Right ventricle myocardium superior (tissue), 1 donor: Measurements from ENCODE around the gene FRMD5. TPM values are rescaled to one million over a fixed set of nuclear protein-coding genes. Genes with fewer than 3 reads are reported as not detected.
"Not testable (repeated sequence)": the region's sequence is repeated elsewhere in the genome, so short reads cannot be mapped to it uniquely, and the experiment has no call there.

Source experiments
- ATAC-seq: fragments of 200-7000 bp; cut with Tn5 transposase; one replicate; pipeline ENCODE4 v1.9.1; 2020; ENCODE audit warnings: mild to moderate bottlenecking; ENCODE audit not compliant: poor library complexity
- DNase-seq: peaks from one replicate; pipeline ENCODE4 v3.0.0-alpha.2; 2020
- intact Hi-C: fragments of 100-400 bp; cut with DNase I; formaldehyde crosslinking; loops from one replicate; pipeline ENCODE4 v1.11.2; 2022
- long read RNA-seq: library from polyadenylated mRNA; unstranded; transcript quantifications from one replicate; pipeline ENCODE4 v2.0.0, GENCODE V29; 2021
- total RNA-seq: library from RNA; stranded (reverse); fragmentation: NEBNext Ultra II Directional; extraction: Animal tissue kit (Norgen Biotek cat#: 25700); gene quantifications from one replicate; pipeline ENCODE4 v1.2.1, GENCODE V29; 2021
- donor health status: DM: no; HTN: yes; CAD: no; lungs with severe emphysema.

The FRMD5 gene
- total RNA-seq, result 44.0 TPM
- long read RNA-seq, transcript FRMD5-212 (2 exons, 958 nt), result major isoform, 61 of 77 reads
- long read RNA-seq, partial matches to known transcripts, result 1 of 77 reads
- long read RNA-seq, other reads (novel, unspliced or antisense), result 15 of 77 reads

DNA sequence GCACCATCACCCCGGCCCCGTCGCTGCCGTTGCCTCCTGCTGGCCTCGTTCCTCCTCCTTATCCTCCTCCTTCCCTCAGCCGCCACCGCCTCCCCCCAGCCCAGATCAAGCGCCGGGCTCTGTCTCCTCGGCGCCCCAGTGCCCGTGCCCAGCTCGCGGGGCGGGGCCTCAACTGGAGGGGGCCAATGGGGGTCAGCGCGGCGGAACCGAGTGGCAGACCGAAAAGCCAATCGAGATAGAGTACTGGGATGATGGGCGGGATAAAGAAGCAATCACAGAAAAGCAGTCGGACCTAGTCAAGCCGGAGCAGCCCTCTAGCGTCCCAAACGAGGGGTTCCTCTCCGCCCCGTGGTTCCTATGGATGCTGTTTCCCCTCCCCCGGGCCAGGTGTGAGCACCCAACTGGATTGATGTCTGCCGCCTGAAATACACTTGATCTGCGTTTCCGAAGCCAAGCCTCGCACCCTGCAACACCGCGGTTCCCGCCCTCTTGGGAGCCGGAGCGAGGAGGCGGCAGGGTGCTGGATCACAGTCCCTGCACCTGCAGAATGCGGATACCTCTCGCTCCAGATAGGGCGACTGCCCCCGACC lies at the start of gene FRMD5:
TSS of gene FRMD5 (minus strand) at position 121 of the 590 bp plus-strand sequence.
- ATAC-seq (peak; percentile 98), DNase-seq (peak; percentile 88)
- intact Hi-C loops, result loop anchor here (10.0 kb wide), 1 partner anchor 90 kb away; no protein-coding TSS in a partner anchor

DNA sequence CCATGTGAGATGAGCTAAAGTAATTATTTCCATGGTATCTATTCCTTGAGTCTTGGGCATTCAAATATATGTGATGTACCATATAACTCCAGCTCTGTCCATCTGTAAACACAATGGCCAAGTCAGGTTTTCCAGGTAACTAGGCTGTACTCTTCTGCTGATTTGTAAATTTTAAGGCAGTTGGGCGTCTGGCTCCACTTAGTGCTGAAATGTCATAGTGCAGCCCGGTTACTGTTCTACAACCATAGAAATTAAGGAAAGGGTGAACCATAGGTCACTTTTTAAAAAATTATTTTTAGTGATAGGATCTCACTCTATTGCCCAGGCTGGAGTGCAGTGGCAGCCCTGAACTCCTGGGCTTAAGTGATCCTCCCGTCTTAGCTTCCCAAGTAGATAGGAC lies 48.8 kb upstream of the FRMD5 start:
- no peak for ATAC-seq
- no peak for DNase-seq
- intact Hi-C loops, result no loop called here

DNA sequence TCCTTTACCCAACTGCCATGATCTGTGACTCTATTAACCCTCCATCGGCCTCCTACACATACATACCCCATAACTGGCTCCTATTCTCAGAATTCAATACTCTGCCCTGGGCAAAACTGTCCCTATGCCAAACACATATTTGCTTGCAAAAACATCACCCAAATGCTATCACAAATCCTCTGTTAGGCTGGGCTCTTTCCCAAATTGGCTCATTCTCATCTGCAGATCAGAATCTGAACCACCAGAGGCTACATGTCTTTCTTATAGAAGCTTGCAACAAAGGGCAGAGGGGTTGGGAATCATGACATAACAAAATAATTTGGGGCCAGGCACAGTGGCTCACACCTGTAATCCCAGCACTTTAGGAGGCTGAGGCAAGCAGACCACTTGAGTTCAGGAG lies 48.1 kb upstream of the FRMD5 start:
- intact Hi-C loops, result no loop called here
- ATAC-seq (no peak), DNase-seq (no peak)

DNA sequence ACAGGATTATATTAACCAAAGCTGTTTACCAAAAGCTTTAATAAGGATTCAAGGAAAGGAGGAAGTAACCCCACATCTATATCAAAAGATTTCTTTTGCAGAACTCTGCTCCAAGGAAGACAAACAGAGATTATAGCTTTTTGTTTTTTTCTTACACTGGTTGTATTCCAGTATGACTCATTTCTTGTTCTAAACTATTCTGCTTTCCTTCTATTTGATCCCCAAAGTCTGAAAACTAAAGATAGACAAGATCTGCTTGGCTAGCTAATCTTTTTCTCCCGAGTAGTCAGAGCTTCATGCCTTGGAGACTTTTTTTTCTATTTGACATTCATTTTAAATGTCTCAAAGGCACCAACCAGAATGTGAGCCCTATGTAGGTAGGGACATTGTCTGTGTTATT lies 36.8 kb upstream of the FRMD5 start:
- intact Hi-C loops, result no loop called here
- DNase-seq, result no peak
- ATAC-seq, result no peak

DNA sequence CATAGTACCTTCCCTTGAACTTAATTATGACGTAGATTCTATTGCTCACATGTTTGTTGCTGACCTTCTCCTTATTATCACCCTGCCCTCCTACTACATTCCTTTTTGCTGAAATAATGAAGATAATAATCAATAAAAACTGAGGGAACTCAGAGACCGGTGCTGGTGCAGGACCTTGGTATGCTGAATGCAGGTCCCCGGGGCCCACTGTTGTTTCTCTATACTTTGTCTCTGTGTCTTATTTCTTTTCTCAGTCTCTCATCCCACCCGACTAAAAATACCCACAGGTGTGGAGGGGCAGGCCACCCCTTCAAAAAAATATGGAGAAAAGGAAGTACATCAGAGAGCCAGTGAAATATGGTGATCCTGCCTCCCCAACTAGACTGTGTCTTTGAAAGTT lies 34.2 kb upstream of the FRMD5 start:
- intact Hi-C loops, ATAC-seq: not testable (repeated sequence)

DNA sequence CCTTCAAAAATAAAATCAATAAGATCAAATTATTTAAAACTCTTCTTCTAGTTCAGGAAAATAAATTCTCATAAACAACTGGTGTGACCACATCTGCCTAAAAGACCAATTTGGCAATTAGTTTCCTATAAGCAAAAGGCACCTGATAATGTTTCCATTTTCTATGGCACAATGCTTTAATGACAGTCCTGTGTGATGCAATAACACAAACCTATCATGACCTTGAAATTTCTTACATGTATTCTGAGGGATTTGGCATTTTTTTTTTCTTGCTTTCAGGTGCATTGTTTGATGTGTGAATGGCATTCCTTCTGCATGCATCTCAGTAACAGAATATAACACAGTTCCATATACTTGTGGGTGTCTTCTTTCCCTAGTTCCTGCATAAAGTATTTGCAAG lies 32.5 kb upstream of the FRMD5 start:
- ATAC-seq, result no peak
- intact Hi-C loops, result no loop called here
- DNase-seq, result no peak

More for the DNA sequence above, 34.2 kb upstream of the FRMD5 start:
- DNase-seq, result not testable (repeated sequence)

DNA sequence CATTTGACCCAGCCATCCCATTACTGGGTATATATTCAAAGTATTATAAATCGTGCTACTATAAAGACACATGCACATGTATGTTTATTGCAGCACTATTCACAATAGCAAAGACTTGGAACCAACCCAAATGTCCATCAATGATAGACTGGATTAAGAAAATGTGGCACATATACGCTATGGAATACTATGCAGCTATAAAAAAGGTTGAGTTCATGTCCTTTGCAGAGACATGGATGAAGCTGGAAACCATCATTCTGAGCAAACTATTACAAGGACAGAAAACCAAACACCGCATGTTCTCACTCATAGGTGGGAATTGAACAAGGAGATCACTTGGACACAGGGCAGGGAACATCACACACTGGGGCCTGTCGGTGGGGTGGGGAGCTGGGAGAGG lies 31.9 kb upstream of the FRMD5 start:
- ATAC-seq, DNase-seq, intact Hi-C loops: not testable (repeated sequence)

DNA sequence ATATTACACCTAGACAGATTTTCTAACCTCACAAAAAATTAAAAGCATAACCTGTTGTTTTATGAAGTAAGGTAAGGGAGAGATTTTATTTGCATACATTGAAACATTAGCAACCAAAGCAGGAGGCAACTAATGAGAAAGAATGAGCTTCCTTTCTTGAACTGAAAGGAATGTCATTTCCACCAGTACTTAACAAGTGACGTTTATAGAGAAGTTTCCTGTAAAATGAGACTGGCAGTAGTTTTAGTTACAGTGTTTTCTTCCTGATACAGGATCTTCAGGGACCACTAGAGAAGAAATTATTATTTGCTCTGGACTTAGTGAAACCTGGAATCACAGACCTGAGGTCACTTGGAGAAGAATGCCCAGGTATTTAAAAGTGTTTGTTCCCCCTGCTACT lies 27.4 kb upstream of the FRMD5 start:
- ATAC-seq (no peak), DNase-seq (no peak)
- intact Hi-C loops, result no loop called here

DNA sequence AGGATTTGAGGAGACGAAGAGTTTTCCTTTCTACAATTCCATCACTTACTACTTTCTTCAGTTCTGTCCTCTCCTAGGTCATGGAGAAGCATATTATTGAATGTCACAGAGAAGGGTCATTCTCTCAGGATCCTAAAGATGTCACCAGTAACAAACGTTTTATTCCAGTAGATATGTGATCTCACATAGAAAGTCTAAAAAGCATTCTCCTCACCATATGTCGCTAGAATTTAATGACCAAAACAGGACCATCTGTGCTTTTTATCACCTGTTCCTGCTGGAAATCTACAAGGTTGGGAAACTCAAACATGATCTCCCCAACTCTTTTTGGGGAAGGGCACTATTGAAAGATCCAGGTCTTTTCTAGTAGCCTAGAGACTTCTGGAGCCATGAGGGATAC lies 24.0 kb upstream of the FRMD5 start:
- intact Hi-C loops, result loop anchor here (5.0 kb wide), 1 partner anchor 317 kb away; no protein-coding TSS in a partner anchor

DNA sequence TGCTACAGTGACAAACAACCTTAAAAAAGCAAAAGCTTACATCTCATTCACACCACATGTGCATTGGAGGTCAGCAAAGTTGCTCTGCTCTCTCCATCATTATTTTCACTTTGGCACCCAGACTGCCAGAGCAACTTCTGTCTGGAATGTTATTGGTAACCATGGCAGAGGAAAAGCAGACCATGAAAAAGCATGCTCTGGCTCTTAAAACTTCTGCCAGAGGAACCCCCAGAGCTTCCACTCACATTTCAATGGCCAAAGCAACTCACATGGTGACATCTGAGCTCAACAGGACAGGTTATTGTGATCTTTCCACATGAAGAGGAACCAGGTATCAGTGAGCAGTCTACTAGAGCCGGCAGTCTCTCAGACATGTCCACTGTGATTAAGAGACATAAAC lies 21.9 kb upstream of the FRMD5 start:
- intact Hi-C loops, result loop anchor here (5.0 kb wide), 1 partner anchor 315 kb away; no protein-coding TSS in a partner anchor
- DNase-seq (no peak), ATAC-seq (no peak)

More for the DNA sequence above, 24.0 kb upstream of the FRMD5 start:
- DNase-seq, result no peak
- ATAC-seq, result no peak

DNA sequence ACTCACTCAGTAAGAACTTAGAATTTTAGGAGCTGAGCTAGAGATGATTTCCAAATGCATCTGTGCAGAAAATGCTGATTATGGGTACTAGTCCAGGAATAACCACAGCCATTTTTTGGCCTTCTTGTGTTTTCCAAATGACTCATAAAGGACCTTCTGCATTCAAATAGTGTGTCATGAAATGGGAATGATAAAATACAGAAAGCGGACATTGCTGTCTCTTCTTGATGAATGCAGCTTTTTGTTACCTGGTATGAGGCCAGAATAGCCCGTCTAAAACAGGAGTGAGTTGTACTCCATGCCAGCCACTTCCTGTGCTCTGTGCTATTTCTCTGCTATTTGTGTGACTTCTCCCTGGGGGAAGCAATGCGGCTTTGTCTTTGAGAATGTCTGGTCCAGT lies 20.5 kb upstream of the FRMD5 start:
- no peak for ATAC-seq

DNA sequence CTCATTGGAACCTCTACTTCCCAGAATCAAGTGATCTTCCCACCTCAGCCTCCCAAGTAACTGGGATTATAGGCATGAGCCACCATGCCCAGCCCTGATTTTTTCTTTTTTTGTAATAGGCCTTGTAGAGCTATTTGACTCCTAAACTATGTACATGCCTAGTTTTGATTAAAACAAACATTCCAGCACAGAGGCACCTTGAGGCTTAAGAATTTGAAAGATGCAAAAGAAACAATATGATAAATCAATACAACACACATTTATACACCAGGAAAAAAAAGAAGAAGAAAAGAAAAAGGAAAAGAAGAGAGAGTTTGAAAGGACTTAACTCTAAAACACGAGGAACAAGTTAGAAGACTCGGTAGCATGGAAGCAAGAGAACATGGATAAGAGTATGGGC lies 13.9 kb upstream of the FRMD5 start:
- intact Hi-C loops, result no loop called here
- no peak for DNase-seq
- no peak for ATAC-seq

More for the DNA sequence above, 20.5 kb upstream of the FRMD5 start:
- DNase-seq, result no peak
- intact Hi-C loops, result loop anchor here (5.0 kb wide), 1 partner anchor 313 kb away; no protein-coding TSS in a partner anchor

DNA sequence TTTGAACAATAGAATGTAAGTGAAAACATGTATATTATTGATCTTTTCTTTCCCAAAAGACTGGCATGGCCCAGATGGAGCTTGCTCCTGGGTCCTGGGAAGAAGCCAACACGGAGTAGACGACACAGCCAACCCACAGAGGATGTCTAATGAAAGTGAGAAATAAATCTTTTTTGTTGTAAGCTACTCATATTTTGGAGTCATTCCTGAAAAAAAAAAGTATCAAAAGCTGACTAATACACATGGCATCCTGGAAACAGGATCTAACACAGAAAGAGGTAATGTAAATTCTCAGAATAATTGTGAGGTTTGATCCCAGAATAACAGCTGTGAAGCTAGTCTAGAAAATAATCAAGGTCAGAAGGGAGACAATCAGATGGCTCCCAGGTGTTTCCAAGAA lies 12.6 kb upstream of the FRMD5 start:
- DNase-seq, result no peak
- intact Hi-C loops, result no loop called here
- ATAC-seq, result no peak

DNA sequence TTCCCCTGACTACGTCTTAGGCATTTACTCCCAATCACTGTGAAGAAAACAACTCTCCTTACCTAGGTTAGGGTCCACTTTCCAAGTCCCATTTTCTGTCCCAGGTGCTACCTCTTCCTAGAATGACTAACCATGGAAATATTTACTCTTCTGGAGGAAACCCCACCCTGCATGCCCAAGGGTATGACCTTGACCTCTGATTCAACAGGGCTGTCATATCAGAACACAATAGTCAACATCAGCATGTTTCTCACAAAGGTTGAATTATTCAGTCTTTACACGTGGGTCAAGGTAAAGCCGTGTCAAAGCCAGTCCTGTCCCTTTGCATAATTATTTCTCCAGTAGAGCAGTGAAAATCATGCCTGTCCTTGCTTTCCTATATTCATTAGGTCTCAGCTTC lies 4.3 kb upstream of the FRMD5 start:
- ATAC-seq (no peak), DNase-seq (no peak)
- intact Hi-C loops, result loop anchor here (10.0 kb wide), 1 partner anchor 95 kb away; no protein-coding TSS in a partner anchor

DNA sequence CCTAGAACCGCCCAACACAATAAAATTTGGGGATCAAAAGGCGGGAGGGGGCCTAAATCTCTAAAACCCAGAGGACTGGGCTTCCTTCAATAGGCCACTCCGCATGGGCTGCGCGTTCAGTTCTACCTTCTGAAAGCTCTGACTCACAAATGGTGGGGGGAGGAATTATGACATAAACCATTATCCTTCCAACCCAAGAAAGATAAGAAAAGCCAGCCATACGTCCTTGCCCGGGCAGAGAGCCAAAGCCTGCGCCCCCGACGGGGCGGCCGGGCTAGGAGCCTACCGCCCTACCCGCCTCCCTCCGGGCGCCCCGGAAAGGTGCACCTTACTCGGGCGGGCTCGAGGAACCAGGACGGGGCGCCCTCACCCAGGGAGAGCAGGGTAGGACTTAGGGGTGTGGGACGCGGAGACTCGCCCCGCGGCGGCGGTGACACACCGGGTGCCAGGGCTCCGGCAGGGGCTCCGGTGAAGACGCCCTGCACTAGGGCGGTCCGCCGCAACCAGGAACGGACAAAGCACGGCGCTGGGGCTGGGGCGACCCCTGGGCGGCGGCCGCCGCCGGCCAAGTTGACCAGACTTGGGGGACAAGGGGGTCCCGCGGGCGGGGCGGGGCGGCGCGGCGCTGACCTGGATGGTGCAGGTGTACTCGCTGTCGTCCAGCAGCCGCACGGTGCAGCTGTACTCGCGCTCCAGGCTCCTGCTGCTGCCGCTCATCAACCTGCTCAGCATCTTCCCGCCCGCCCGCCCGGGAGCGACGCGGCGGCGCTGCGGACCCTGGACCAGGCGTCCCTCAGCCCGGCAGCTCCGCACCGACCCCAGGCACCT lies 534 bp downstream of the FRMD5 start:
- DNase-seq, result peak; percentile 47

DNA sequence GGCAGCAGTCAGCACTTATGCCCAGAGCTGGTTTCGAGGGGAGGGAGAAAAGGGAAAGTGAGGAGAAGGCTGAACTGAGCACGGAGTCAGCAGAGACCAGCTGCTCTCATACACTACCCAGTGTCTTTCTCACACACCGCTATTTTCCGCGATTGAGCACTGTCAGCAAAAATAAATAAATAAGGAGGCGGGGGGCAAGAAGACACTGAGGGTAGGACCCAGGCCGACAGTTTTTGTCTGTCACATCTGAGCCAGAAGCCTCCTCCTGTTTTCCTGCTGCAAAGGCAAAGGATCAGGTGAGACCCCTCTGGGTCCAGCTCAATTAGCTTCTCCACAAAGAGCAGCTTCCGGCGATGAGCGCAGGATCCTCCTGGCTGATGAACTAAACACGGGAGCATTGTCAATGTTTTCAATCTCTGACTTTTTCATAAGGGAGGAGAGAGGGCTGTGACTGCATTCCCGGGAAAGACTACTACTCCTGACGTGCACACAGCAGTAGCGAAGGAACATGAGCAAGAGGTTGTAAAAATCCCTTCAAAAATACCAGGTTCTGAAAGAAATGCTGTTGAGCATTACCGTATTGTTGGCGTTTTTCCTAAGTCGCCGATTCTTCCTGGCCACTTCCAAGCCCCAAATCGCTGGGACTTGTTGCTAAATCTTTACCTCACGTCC lies 1.3 kb downstream of the FRMD5 start:
- intact Hi-C loops, result loop anchor here (10.0 kb wide), 1 partner anchor 89 kb away; no protein-coding TSS in a partner anchor
- ATAC-seq (no peak), DNase-seq (no peak)

More for the DNA sequence above, 534 bp downstream of the FRMD5 start:
- ATAC-seq, result peak; percentile 58
- intact Hi-C loops, result loop anchor here (10.0 kb wide), 1 partner anchor 90 kb away; no protein-coding TSS in a partner anchor

DNA sequence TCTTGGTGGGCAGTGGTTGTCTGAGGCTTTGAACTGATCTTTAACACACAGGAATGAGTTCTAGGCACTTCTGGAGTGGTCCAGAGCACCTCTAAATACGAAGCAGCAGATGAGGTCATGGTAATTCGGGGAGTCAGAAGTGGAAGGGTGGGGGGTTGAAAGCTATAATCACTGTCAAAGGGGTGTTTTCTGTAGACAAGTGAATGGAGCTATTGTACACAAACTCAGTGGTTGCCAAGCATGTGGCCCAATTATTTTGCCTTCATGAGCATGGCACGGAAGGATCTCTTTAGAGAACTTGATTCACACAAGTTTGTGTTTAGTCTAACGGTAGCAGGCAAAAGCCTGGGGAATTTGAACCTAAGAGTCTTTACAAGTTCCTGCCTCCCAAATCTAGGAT lies 6.3 kb downstream of the FRMD5 start:
- intact Hi-C loops, result no loop called here
- no peak for ATAC-seq
- DNase-seq, result no peak

DNA sequence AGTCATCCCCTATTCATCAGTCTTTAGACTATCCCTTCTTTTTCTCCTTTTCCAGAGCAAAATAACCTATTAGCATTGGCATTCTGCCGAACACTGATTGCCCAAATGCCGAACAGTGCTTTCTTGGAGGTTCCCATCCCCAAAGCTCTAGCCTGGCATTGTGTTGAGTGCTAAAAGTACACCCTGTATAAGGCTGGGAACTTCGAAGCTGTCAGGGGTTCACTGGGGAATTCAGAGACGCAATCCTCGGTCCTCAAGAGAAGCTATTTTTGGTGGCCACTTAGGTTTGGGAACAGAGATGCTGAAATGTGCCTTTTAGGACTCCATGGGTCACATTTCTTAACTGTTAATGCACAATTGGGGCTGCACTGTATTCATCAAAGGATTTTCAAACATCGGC lies 8.4 kb downstream of the FRMD5 start:
- intact Hi-C loops, result no loop called here
- no peak for DNase-seq
- peak; percentile 88 for ATAC-seq

DNA sequence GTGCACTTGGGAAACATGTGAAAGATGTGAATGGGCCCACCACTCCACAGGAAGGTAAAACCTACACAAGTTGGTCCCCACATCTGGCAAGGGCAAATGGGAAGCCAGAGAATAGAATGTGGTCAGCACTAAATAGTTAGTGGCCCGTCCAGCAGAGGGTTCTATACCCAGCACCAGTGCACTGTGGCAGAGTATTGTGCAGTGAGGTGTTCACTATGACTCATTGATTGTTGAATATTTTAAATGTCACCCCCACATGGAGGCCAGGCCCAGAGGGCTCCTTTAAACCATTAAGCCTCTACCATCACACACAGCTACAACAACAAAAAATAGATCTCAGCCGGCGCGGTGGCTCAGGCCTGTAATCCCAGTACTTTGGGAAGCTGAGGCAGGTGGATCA lies 11.7 kb downstream of the FRMD5 start:
- intact Hi-C loops, result no loop called here
- no peak for ATAC-seq
- no peak for DNase-seq
